Fibroblast of upper back skin (primary cell): ENCODE results near the gene TMED1.
A peak's percentile ranks its signal among the peaks of the same experiment; 100 is the strongest.
"Not testable (repeated sequence)": the region's sequence is repeated elsewhere in the genome, so short reads cannot be mapped to it uniquely, and the experiment has no call there.

ENCODE experiments used
- DNase-seq: peaks from one replicate; pipeline ENCODE4 v3.0.0-alpha.2; 2013

Gene TMED1

GRCh38 chr19:10861103-10861651 lies 25.2 kb upstream of the TMED1 start:
- DNase-seq, result no peak

- no peak for DNase-seq
Observed at GRCh38 chr19:10858204-10858828, 22.3 kb upstream of the TMED1 start.

GRCh38 chr19:10856899-10857298 lies 20.9 kb upstream of the TMED1 start:
- DNase-seq, result not testable (repeated sequence)

DNA sequence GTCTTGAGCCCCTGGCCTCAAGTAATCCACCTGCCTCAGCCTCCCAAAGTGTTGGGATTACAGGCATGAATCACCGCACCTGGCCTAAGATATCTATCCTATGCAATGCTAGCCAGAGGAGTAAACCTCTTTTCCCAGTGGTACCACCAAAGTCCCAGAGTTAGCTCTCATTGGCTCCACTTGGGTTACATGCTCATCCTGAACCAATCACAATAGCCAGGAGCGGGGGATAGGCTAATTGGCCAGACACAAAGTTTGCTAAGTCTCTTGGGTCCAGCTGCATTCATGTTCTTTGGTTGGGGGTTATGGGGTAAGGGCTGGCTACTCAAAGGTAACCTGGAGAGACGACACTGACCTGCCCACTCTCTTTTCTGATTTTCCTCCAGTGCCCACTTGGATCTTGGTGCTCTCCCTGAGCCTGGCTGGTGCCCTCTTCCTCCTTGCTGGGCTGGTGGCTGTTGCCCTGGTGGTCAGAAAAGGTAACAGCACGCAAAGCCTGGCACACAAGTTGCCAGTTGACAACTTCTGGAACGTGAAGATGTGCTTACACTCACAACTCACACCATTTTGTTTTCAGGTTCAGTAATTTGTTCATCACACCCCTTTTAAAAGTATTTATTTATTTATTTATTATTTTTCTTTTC lies 20.0 kb upstream of the TMED1 start:
- DNase-seq, result no peak

DNA sequence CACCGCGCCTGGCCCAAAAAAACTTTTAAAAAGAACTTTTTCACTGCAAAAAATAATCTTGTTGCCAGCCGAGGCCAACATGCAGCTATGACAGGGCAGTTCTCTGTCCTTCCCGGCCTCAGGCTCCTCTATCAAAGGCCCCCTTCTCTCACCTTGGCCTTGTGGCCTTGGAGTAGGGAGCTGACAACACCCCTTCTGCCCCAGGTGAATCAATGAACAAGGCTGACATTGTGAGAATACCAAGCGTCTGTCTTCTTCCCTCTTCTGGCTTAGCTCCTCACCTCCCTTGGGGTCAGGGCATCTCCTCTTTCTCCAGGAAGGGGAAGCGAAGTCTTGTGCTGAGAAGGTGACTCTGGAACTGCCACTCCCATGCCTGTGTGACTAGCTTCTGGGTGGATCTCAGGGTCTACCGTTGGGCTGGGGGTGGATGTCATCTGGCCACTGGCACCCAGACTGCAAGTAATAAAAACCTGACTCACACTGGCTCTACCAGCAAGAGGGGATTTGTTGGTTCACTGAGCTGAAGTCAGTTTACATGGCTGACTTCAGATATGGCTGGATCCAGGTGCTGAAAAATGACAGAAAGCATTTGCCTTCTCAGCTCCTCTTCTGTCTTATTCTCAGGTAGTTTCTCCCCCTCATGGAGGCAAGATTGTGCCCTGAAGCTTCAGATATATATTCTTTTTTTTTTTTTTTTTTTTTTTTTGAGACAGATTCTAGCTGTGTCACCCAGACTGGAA lies 18.5 kb upstream of the TMED1 start:
- no peak for DNase-seq

DNA sequence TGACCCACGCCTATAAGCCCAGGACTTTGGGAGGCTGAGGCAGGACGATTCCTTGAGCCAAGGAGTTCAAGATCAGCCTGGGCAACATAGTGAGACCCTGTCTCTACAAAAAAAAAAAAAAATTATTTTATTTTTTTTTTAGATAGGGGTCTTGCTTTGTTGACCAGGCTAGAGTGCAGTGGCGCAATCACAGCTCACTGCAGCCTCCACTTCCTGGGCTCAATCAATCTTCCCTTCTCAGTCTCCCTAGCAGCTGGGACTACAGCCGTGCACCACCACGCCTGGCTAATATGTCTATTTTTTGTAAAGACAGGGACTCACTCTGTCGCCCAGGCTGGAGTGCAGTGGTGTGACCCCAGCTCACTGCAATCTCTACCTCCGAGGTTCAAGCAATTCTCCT lies 16.9 kb upstream of the TMED1 start:
- DNase-seq, result no peak

DNA sequence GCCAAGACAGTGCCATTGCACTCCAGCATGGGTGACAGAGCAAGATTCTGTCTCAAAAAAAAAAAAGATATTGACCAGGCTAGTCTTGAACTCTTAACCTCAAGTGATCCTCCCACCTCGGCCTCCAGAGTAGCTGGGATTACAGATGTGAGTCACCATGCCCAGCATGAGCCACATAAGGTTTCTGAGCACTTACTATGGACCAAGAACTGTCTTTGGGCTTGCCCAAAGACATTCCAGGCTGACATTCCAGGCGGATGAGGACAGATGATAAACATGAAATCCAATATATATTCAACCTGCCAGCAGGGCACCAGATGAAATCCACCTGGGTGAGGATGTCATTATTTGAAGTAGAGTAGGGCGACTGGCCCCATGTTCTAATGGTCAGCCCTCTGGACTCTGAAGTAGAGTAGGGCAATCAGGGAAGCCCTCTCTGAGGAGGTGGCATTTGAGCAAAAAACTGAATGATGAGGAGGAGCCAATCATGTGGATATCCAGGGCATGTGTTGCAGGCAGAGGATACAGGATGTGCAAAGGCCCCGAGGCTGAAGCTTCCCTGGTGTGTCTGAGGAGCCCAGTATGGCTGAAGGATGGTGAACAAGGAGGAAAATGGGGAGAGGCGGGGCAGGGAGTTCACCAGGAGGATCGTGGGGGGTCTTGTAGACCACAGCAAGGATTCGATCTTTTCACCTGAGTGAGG lies 16.2 kb upstream of the TMED1 start:
- DNase-seq, result peak; percentile 57

DNA sequence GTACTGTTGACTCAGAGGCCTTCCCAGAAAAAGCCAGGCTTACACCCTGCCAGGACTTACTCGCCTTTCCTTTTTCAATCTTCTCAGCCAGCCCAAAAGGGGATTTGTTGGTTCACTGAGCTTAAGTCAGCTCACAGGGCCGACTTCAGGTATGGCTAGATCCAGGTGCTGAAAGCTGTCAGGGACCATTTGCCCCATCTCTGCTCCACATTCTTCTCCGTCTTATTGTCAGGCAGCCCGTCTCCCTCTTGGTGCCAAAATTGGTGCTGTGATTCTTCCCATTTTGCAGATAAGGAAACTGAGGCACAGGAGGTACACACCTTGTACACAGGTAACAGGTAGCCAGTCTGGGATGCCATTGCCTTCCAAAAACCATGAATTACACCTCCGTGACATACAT lies 14.6 kb upstream of the TMED1 start:
- DNase-seq, result no peak

DNA sequence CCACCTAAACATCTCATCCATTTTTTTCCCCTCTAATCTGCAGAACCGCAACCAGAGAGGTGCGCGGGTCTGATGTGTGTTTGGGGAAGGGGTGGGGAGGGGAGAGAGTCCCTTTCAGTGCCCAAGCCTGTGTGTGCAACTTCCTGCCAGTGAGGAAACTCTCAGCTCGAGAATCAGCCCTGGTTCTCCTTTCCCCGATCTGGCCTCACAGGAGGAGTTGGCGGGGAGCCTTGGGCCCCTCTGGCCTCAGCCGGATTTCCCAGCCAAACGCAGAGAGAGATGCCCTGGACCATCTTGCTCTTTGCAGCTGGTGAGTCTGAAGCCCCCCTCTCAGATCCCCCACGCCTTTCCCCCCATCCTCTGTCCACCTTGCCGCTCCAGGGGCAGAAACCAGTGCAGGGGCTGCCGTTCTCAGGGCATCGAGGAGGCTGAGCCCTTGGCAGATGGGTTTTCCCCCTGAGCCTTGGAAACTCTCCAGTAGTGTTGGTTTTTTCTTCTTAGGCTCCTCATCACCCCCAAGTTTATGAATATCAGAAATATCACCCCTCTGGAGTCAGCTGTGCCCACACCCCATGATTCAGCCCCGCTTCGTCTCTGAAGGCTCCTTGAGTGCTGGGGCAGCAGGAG lies 12.3 kb upstream of the TMED1 start, which contains the start of gene C19orf38:
TSS of gene C19orf38 (plus strand) at position 186 of the 627 bp plus-strand sequence. CDS start at position 280, 94 bp downstream.
- DNase-seq, result no peak

DNA sequence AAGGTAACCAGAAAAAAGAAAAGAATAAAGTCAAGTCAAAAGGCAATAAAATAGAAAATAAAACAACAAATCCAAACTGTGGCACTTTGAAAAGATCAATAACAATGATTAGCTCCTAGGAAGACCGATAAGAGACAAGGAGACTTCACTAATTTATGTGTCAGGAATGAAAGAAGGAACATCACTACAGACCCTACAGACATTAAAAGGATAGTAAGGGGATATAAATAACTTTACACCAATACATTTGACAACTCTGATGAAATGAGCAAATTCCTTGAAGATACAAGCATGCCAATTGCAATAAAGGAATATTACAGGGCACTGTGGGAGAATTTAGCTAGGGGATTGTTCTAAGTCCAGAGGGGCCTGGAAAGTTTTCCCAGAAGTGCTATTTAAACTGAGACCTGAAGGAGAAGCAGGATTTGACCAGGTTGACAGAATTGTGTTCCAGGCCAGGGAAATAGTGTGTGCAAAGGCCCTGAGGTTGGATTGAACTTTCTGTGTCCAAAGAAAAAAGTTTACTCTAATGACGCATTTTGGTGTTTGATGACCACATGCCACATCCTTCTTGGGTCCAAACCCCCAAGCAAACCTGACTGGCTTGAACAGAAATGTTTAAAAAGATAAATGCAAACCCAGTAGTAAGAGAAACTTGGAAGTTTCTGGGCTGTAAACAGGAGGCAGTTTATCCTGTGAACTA lies 10.6 kb upstream of the TMED1 start:
- no peak for DNase-seq

DNA sequence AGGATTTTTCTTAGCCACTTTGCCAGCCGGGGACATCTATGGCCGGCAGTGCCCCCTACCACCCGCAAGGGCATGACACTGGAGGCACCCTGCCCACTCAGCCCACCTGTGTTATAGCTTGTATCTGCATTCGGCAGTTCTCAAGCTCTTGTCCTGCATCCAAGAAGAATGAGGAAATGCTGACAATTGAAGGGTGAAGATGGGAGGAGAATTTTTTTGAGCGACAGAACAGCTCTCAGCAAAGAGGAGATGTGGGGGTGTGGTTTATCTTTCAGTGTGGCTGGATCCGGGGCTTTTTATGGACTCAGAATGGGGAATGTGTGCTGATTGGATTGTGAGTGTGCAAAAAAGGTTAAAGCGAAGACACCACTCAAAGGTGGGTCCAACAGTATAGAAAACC lies 6.8 kb upstream of the TMED1 start:
- no peak for DNase-seq

- no peak for DNase-seq
Observed at GRCh38 chr19:10839114-10840050, 3.4 kb upstream of the TMED1 start.

GRCh38 chr19:10838377-10838776 lies 2.4 kb upstream of the TMED1 start:
- DNase-seq, result no peak

DNA sequence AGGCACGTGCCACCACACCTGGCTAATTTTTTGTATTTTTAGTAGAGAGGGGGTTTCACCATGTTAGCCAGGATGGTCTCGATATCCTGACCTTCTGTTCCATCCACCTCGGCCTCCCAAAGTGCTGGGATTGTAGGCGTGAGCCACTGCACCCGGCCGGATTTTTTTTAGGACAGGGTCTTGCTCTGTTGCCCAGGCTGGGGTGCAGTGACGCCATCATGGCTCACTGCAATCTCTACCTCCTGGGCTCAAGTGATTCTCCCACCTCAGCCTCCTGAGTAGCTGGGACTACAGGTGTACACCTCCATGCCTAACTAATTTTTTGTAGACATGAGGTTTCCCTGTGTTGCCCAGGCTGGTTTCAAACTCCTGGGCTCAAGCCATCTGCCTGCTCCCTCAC lies 1.6 kb upstream of the TMED1 start:
- not testable (repeated sequence) for DNase-seq

DNA sequence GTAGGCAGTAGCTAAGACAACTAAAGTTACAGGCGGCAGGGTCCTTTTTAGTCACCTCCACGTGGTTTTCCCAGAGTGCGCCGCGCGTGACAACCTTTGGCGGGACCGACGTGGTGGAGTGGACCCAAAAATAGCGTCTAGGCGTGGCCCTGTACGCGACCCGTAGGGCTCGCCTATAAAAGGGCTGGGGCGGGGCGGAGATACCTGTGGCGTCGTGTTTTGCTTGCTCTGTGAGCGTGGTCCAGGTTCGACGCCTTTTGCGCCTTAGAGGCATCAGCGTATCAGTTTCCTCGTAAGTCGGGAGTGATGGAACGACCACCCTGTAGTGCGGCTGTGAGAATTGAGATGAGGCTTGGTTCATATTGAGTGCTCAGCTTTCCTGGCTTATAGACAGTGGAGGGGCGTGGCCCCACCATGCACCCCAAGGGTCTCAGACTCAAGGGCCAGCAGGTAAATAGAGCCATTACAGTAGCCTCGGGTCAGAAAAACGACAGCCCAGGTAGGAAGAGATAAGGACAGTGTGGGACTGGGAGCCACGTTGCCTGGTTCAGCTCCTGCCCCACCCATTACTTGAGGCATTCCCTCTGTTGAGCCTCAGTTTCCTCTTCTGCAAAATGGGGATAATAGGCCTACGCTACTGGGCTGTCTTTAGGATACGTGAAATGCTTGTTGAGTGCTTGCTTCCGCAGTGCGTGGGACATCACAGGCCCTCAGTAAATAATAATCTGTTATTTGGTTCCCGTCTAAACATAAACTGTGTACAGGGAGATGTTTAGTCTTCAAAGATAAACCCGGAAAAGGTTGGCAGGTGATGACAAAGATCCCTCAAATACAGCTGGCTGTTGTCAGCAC lies 693 bp upstream of the TMED1 start:
- peak; percentile 86 for DNase-seq

DNA sequence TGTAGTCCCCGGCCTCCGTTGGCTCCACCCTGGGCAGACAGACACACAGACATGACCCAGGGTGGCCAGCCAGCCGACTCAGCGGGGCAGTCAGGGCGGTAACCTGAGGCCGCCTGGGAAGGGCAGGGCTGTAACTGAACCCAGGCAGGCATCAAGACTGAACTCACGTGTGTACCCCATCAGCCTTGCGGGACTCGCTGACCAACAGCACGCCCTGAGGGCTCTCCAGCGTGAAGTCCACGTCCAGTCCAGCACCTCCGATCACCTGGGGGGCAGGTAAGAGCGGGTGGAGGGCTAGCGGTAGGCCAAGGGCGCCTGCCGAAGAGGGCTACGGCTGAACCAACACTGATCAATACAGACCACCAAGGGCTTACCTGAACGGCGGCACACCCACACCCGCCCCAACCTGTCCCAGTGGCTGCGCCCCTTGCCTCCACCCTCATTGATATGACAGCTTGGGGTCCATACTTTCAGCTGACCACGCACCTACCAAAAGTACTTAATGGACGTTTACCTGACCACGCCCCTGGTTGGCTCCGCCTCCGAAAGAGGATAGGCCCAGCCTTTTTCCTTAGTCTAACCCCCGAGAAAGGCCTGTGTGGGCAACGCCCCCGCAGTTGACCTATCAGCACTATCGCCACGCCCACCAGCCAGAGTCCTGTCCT lies 791 bp downstream of the TMED1 start:
- DNase-seq, result no peak

GRCh38 chr19:10832939-10833296 lies 3.1 kb downstream of the TMED1 start:
- DNase-seq, result no peak

GRCh38 chr19:10831987-10832938 lies 3.7 kb downstream of the TMED1 start:
- no peak for DNase-seq
